GM23338 (cell line): Measurements from ENCODE around the gene APBB1. TPM values are rescaled to one million over a fixed set of nuclear protein-coding genes. Genes with fewer than 3 reads are reported as not detected.

Experiments used
- ATAC-seq: fragments of 200-7000 bp; cut with Tn5 transposase; 3 replicates; pipeline ENCODE4 v1.9.1; 2020
- DNase-seq: peaks from one replicate; pipeline ENCODE4 v3.0.0-alpha.2; 2015; ENCODE audit warnings: low spot score
- H2AFZ ChIP-seq: fragments of 200-600 bp; sonication (generic); 2 replicates; pipeline ENCODE4 v1.8.0; 2016; ENCODE audit warnings: antibody characterized with exemption, mild to moderate bottlenecking, moderate library complexity
- H3F3A ChIP-seq: fragments of 200-600 bp; sonication (generic); replicated peaks from 2 replicates; pipeline ENCODE4 v1.8.0; 2017; ENCODE audit warnings: antibody characterized with exemption, mixed run types, low read depth
- H3K27ac ChIP-seq: fragments of 200-600 bp; sonication (generic); 2 replicates; pipeline ENCODE4 v1.6.1; 2016; ENCODE audit warnings: low read depth
- H3K27me3 ChIP-seq: fragments of 200-600 bp; sonication (generic); 2 replicates; pipeline ENCODE4 v1.8.0; 2016; ENCODE audit warnings: mild to moderate bottlenecking, mixed run types, moderate library complexity; ENCODE audit not compliant: insufficient read depth
- H3K36me3 ChIP-seq: fragments of 200-600 bp; sonication (generic); 2 replicates; pipeline ENCODE4 v1.8.0; 2016; ENCODE audit warnings: mild to moderate bottlenecking; ENCODE audit not compliant: insufficient read depth
- H3K4me1 ChIP-seq: fragments of 200-600 bp; sonication (generic); 2 replicates; pipeline ENCODE4 v1.8.0; 2016; ENCODE audit warnings: mild to moderate bottlenecking, moderate library complexity; ENCODE audit not compliant: insufficient read depth
- H3K4me2 ChIP-seq: fragments of 200-600 bp; sonication (generic); 2 replicates; pipeline ENCODE4 v1.7.1; 2017; ENCODE audit warnings: mixed run types
- H3K4me3 ChIP-seq: fragments of 200-600 bp; sonication (generic); 2 replicates; pipeline ENCODE4 v1.6.1; 2016; ENCODE audit warnings: mixed run types
- H3K79me2 ChIP-seq: fragments of 200-600 bp; sonication (generic); replicated peaks from 2 replicates; pipeline ENCODE4 v1.8.0; 2017; ENCODE audit warnings: mild to moderate bottlenecking; ENCODE audit not compliant: insufficient read depth
- H3K9me2 ChIP-seq: fragments of 200-600 bp; sonication (generic); 2 replicates; pipeline ENCODE4 v1.8.0; 2017; ENCODE audit not compliant: insufficient read depth
- H4K20me1 ChIP-seq: fragments of 200-600 bp; sonication (generic); replicated peaks from 2 replicates; pipeline ENCODE4 v1.8.0; 2017; ENCODE audit warnings: mild to moderate bottlenecking; ENCODE audit not compliant: insufficient read depth
- H3K27ac Mint-ChIP-seq: 2 replicates; pipeline ENCODE4 v1.8.0; 2020; ENCODE audit warnings: inconsistent platforms, mild to moderate bottlenecking, moderate library complexity, mixed read lengths
- H3K27me3 Mint-ChIP-seq: 3 replicates; pipeline ENCODE4 v1.8.0; 2022; ENCODE audit warnings: low read depth, mild to moderate bottlenecking, moderate library complexity, mixed read lengths, inconsistent platforms; ENCODE audit not compliant: insufficient read depth, poor library complexity
- H3K36me3 Mint-ChIP-seq: 3 replicates; pipeline ENCODE4 v1.8.0; 2021; ENCODE audit warnings: low read depth, mild to moderate bottlenecking, inconsistent platforms, moderate library complexity, mixed read lengths
- H3K4me1 Mint-ChIP-seq: 3 replicates; pipeline ENCODE4 v1.8.0; 2020; ENCODE audit warnings: mild to moderate bottlenecking, inconsistent platforms, mixed read lengths
- H3K4me3 Mint-ChIP-seq: 3 replicates; pipeline ENCODE4 v1.8.0; 2021; ENCODE audit warnings: moderate library complexity, mild to moderate bottlenecking, inconsistent platforms, mixed read lengths
- H3K9me3 Mint-ChIP-seq: 3 replicates; pipeline ENCODE4 v1.8.0; 2020; ENCODE audit warnings: moderate library complexity, mild to moderate bottlenecking, inconsistent platforms, mixed read lengths
- EZH2 ChIP-seq: fragments of 200-600 bp; sonication (generic); IDR thresholded peaks from one replicate; pipeline ENCODE4 v1.8.0; 2017; ENCODE audit warnings: antibody characterized with exemption, mild to moderate bottlenecking, low read depth; ENCODE audit not compliant: unreplicated experiment
- POLR2AphosphoS5 ChIP-seq: IDR thresholded peaks from 2 replicates; pipeline ENCODE4 v1.6.1; 2016; ENCODE audit warnings: antibody characterized with exemption, low read depth
- polyA plus RNA-seq: library from polyadenylated mRNA; unstranded; fragments of >200 nt; fragmentation: Nextera tagmentation; extraction: Ambion mirVana; gene quantifications from 2 replicates; pipeline ENCODE4 v1.2.1, GENCODE V29; 2016
- total RNA-seq: library from RNA; depleted of rRNA; stranded (reverse); fragments of >200 nt; shearing (Covaris generic); gene quantifications from 2 replicates; pipeline ENCODE4 v1.2.3, GENCODE V29; 2014
- TF ChIP-seq, protein P1 (sequence below): IDR thresholded peaks from 2 replicates; pipeline ENCODE4 v1.6.1; 2016; ENCODE audit warnings: antibody characterized with exemption
- TF ChIP-seq, protein P2 (sequence below), 2 experiments: fragments of 200-600 bp in 1 of 2; sonication (generic) in 1 of 2; conservative IDR thresholded peaks; 2 replicates each; pipeline versions ENCODE4 v1.5.1 to v1.6.1; 2016 to 2017; ENCODE audit warnings: antibody characterized with exemption in 2 of 2, low read depth in 2 of 2, mild to moderate bottlenecking in 2 of 2, moderate library complexity in 1 of 2

APBB1 gene
- total and polyA plus RNA-seq, 2 experiments from 2014 or later = 10.6 to 24.7 TPM

DNA sequence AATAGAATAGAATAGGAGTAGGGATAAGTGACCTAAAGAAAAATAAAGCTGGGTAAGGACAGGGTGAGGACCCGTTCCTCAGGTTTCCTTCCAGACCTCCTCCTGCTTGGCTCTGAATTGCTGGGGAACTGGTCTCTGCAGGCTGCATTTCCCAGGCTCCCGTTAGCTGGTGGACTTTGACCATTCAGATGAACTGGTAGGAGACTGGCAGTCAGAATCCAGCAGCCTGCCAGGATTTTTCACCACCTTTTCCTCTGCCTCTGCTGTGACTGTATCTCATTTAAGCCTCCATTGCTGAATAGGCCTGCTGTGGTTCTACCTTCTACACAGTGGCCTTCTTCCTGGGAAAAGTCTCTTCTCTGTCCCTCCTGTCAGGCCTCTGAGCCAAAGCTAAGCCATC, 53.2 kb downstream of the APBB1 start:
- ATAC-seq (no peak), DNase-seq (no peak)
- Mint-ChIP-seq H3K27ac (no peak overlapping the region), H3K36me3 (no peaks in the 10 kb centered on the region), H3K9me3 (no peaks in the 10 kb centered on the region), H3K4me1 (peaks cover 4% of the 10 kb centered on the region; the same call in 2 of the 3 replicates), H3K4me3 (no peak overlapping the region), H3K27me3 (peaks cover 3% of the 10 kb centered on the region)
- Histone ChIP-seq H3K27ac (no peak overlapping the region), H3K27me3 (no peaks in the 10 kb centered on the region), H3K4me3 (no peak overlapping the region), H4K20me1 (no peaks in the 10 kb centered on the region), H3K36me3 (no peaks in the 10 kb centered on the region), H3K4me1 (no peaks in the 10 kb centered on the region), H3K79me2 (no peaks in the 10 kb centered on the region), H3K4me2 (no peak overlapping the region), H3F3A (no peaks in the 10 kb centered on the region), H3K9me2 (no peaks in the 10 kb centered on the region), H2AFZ (no peak overlapping the region)
- TF ChIP-seq POLR2AphosphoS5 = no peak
- TF ChIP-seq, protein P1, sequence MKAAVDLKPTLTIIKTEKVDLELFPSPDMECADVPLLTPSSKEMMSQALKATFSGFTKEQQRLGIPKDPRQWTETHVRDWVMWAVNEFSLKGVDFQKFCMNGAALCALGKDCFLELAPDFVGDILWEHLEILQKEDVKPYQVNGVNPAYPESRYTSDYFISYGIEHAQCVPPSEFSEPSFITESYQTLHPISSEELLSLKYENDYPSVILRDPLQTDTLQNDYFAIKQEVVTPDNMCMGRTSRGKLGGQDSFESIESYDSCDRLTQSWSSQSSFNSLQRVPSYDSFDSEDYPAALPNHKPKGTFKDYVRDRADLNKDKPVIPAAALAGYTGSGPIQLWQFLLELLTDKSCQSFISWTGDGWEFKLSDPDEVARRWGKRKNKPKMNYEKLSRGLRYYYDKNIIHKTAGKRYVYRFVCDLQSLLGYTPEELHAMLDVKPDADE = no peak
- TF ChIP-seq, protein P2, sequence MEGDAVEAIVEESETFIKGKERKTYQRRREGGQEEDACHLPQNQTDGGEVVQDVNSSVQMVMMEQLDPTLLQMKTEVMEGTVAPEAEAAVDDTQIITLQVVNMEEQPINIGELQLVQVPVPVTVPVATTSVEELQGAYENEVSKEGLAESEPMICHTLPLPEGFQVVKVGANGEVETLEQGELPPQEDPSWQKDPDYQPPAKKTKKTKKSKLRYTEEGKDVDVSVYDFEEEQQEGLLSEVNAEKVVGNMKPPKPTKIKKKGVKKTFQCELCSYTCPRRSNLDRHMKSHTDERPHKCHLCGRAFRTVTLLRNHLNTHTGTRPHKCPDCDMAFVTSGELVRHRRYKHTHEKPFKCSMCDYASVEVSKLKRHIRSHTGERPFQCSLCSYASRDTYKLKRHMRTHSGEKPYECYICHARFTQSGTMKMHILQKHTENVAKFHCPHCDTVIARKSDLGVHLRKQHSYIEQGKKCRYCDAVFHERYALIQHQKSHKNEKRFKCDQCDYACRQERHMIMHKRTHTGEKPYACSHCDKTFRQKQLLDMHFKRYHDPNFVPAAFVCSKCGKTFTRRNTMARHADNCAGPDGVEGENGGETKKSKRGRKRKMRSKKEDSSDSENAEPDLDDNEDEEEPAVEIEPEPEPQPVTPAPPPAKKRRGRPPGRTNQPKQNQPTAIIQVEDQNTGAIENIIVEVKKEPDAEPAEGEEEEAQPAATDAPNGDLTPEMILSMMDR (conservative IDR thresholded peaks at IDR 0.05; ENCODE audit: low read depth in 2 of 2) = no peak

DNA sequence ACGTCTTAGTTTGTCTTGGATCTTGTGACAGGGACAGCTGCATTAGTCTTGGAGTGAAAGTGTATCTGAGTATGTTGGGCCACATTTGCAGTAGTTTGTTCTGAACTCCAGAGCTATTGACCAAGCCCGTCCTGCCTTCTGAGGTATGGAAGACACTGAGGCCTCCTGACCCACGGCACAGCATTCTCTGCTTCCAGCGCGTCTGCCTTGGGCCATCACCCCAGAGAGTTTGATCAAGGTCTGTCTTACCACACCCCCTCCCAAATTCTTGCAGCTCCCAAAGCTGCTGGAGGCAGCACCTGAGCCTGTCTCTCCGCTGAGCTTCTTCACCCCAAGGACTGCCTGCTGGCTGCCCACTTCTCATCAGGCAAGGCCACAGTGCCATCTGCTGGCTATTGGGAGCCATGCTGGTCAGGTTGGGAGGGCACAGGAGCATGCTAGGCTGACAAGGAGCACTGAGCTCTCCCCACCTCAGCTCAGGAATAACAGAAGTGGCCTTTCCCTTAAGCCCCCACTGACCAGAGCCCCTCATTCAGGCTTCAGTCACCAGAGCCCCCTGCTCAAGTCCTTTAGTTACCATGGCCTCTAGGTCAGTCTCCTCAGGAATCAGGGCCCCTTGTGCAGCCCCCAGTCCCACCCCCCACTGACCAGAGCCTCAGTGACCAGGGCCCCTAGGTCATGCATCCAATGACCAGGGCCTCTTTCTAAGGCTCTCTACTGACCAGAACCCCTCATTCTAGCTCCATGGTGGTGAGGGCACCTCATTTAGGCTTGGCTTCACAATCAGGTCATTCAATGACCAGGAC, 55.8 kb downstream of the APBB1 start:
- no peaks in the 10 kb centered on the region for H4K20me1 ChIP-seq
- DNase-seq = peak; percentile 91
- no peak overlapping the region for H2AFZ ChIP-seq
- H3K27ac ChIP-seq = no peak overlapping the region
- Mint-ChIP-seq H3K36me3 (no peaks in the 10 kb centered on the region), H3K4me1 (peaks cover 4% of the 10 kb centered on the region; the same call in 2 of the 3 replicates), H3K9me3 (no peaks in the 10 kb centered on the region), H3K27ac (no peak overlapping the region), H3K27me3 (peaks cover 3% of the 10 kb centered on the region), H3K4me3 (no peak overlapping the region)
- no peaks in the 10 kb centered on the region for H3F3A ChIP-seq
- no peaks in the 10 kb centered on the region for H3K9me2 ChIP-seq
- no peak for TF ChIP-seq EZH2
- TF ChIP-seq, protein P2 (conservative IDR thresholded peaks at IDR 0.05; ENCODE audit: low read depth in 2 of 2) = peak; percentile 91 to 99
- no peaks in the 10 kb centered on the region for H3K79me2 ChIP-seq
- no peaks in the 10 kb centered on the region for H3K36me3 ChIP-seq
- no peaks in the 10 kb centered on the region for H3K4me1 ChIP-seq
- no peak overlapping the region for H3K4me3 ChIP-seq
- H3K4me2 ChIP-seq = no peak overlapping the region
- no peaks in the 10 kb centered on the region for H3K27me3 ChIP-seq
- ATAC-seq = peak; percentile 99
